ENCODE measurements around the gene GABARAP. TPM values are rescaled to one million over a fixed set of nuclear protein-coding genes. Genes with fewer than 3 reads are reported as not detected.
A peak's percentile ranks its signal among the peaks of the same experiment; 100 is the strongest.

GABARAP gene
- total RNA-seq, 4 donors from 2014 or later = 172 to 384 (median 197) TPM

DNA sequence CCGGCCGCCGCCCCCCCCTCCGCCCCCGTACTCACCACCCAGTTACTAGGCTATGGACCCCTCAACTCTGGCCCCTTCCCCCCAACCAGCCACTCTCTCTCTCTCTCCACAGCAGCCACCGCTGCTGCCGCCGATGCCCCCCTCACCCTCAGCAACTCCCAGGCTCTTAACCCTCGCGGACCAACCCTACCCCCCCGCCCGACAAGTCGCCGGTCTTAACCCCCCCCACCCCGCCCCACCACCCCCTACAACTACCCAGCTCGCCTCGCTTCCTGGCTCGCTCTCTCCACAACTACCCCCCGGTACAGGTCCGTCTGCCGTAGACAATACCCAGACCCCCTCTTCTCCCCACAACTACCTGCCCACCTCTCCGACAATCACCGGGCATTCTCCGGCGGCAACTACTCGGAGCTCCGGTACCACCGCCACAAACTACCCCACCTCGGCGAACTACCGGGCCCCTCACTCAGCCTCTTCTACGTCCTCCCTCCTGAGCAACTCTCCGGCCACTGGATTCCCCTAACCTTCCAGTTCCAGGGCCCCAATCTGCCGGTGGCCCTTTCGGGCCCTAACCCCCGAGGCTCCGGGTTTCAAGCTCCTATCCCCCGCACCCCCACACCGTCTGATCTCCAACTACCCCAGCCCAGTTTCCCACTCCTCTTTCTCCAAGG, 3.7 kb downstream of the GABARAP start:
- Histone ChIP-seq H3K36me3 (peaks cover 12 to 37% (median 14%) of the 10 kb centered on the region in 3 donors), H3K4me3 (peak overlapping the region; percentile 97 to 99 (median 99)), H3K27me3 (no peaks in the 10 kb centered on the region), H3K27ac (peak overlapping the region; percentile 97 to 98 (median 98)), H3K4me1 (peaks cover 40 to 65% (median 47%) of the 10 kb centered on the region in 3 donors), H3K9me3 (no peaks in the 10 kb centered on the region)
- TF ChIP-seq, protein P1, sequence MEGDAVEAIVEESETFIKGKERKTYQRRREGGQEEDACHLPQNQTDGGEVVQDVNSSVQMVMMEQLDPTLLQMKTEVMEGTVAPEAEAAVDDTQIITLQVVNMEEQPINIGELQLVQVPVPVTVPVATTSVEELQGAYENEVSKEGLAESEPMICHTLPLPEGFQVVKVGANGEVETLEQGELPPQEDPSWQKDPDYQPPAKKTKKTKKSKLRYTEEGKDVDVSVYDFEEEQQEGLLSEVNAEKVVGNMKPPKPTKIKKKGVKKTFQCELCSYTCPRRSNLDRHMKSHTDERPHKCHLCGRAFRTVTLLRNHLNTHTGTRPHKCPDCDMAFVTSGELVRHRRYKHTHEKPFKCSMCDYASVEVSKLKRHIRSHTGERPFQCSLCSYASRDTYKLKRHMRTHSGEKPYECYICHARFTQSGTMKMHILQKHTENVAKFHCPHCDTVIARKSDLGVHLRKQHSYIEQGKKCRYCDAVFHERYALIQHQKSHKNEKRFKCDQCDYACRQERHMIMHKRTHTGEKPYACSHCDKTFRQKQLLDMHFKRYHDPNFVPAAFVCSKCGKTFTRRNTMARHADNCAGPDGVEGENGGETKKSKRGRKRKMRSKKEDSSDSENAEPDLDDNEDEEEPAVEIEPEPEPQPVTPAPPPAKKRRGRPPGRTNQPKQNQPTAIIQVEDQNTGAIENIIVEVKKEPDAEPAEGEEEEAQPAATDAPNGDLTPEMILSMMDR (IDR thresholded peaks at IDR 0.05) = no peak
- TF ChIP-seq POLR2A (IDR thresholded peaks at IDR 0.05) = no peak
- no peak for DNase-seq
- WGBS, 2 donors = 1 to 2% methylated on average over 20 to 31 of the region's 39 CpGs
- intact Hi-C loops (cut with DNase I) = no loop called here

- peak overlapping the region; percentile 97 to 98 (median 98) for H3K27ac ChIP-seq
- TF ChIP-seq, protein P1 (IDR thresholded peaks at IDR 0.05) = no peak
- peak in 1 of 4 donors; percentile 42 for TF ChIP-seq POLR2A (IDR thresholded peaks at IDR 0.05)
- intact Hi-C loops (cut with DNase I) = no loop called here
- peaks cover 12 to 37% (median 14%) of the 10 kb centered on the region in 3 donors for H3K36me3 ChIP-seq
- WGBS, 2 donors = 0 to 1% methylated on average over 5 to 10 of the region's 73 CpGs
- H3K4me3 ChIP-seq = peak overlapping the region; percentile 97 to 99 (median 99)
- H3K27me3 ChIP-seq = no peaks in the 10 kb centered on the region
- peaks cover 44 to 66% (median 46%) of the 10 kb centered on the region in 3 donors for H3K4me1 ChIP-seq
- no peak for DNase-seq
- H3K9me3 ChIP-seq = no peaks in the 10 kb centered on the region
These were observed 4.4 kb downstream of the GABARAP start for GRCh38 chr17:7237761-7238419.

GRCh38 chr17:7237266-7237760, 4.9 kb downstream of the GABARAP start:
- Histone ChIP-seq H3K27me3 (no peaks in the 10 kb centered on the region), H3K4me3 (peak overlapping the region; percentile 97 to 99 (median 99)), H3K9me3 (no peaks in the 10 kb centered on the region), H3K36me3 (peaks cover 12 to 37% (median 14%) of the 10 kb centered on the region in 3 donors), H3K4me1 (peaks cover 48 to 71% (median 52%) of the 10 kb centered on the region in 3 donors), H3K27ac (peak overlapping the region; percentile 97 to 98 (median 98))
- intact Hi-C loops (cut with DNase I) = no loop called here
- 19 to 60% methylated on average over 2 to 5 of the region's 6 CpGs for WGBS, 2 donors
- no peak for TF ChIP-seq POLR2A (IDR thresholded peaks at IDR 0.05)
- TF ChIP-seq, protein P1 (IDR thresholded peaks at IDR 0.05) = no peak
- no peak for DNase-seq

DNA sequence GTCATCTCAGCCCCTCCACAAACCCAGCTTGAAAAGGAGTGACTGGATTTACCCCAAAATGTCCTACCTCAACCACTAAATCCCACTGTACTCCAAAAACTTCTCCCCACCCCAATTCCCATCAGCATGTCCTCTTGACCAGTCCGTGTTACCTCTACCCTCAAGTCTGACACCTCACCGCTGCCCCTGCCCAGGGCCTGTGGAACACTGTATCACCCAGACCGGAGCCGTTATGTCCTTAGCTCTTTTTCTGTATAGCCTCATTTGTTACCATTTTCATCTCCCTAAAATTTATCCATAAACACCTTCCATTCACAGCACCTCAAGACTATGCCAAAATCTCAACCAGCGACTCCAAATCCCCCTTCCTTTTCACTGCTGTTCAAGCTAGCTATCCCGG, 5.4 kb downstream of the GABARAP start:
- H3K4me1 ChIP-seq = peaks cover 49 to 76% (median 55%) of the 10 kb centered on the region in 3 donors
- intact Hi-C loops (cut with DNase I) = no loop called here
- TF ChIP-seq POLR2A (IDR thresholded peaks at IDR 0.05) = no peak
- TF ChIP-seq, protein P1 (IDR thresholded peaks at IDR 0.05) = no peak
- peaks cover 12 to 37% (median 14%) of the 10 kb centered on the region in 3 donors for H3K36me3 ChIP-seq
- no peaks in the 10 kb centered on the region for H3K27me3 ChIP-seq
- DNase-seq = no peak
- H3K4me3 ChIP-seq = peak overlapping the region in 1 of 4 donors; percentile 97
- 84 to 86% methylated on average over 6 of the region's 6 CpGs for WGBS, 2 donors
- no peaks in the 10 kb centered on the region for H3K9me3 ChIP-seq
- H3K27ac ChIP-seq = peak overlapping the region; percentile 97 to 98 (median 98)
